GM12878 (cell line): ENCODE measurements around the gene PARPBP. TPM values are rescaled to one million over a fixed set of nuclear protein-coding genes. Genes with fewer than 3 reads are reported as not detected.
"Not testable (repeated sequence)": the region's sequence is repeated elsewhere in the genome, so short reads cannot be mapped to it uniquely, and the experiment has no call there.

Experiments
- ATAC-seq: fragments of 200-7000 bp; cut with Tn5 transposase; 3 replicates; pipeline ENCODE4 v1.9.1; 2020; ENCODE audit warnings: mild to moderate bottlenecking, moderate library complexity
- BruUV-seq: library from RNA; stranded (reverse); fragments of 400-500 nt; replicated peaks from 2 replicates; lab custom pipeline; 2021; lab: Mats Ljungman, UMichigan
- CTCF ChIA-PET: fragments of 300-600 bp; sonication (Branson Sonifier 250); formaldehyde crosslinking; extraction: SDS; loops from one replicate; lab custom pipeline; 2021; ENCODE audit warnings: inconsistent platforms; lab: Yijun Ruan, JAX
- POLR2A ChIA-PET: fragments of 350-600 bp; formaldehyde crosslinking; extraction: SDS; loops from one replicate; lab custom pipeline; 2021; ENCODE audit warnings: inconsistent platforms; lab: Charles Lee
- RAD21 ChIA-PET: fragments of 300-600 bp; sonication (Branson Sonifier 250); formaldehyde crosslinking; loops from one replicate; lab custom pipeline; 2023; ENCODE audit warnings: antibody characterized with exemption; ENCODE audit not compliant: unreplicated experiment; lab: Charles Lee
- SMC1A ChIA-PET: fragments of 300-600 bp; sonication (Branson Sonifier 250); formaldehyde crosslinking; loops from one replicate; lab custom pipeline; 2023; ENCODE audit not compliant: unreplicated experiment, uncharacterized antibody; lab: Charles Lee
- DNase-seq: peaks from one replicate; pipeline ENCODE4 v3.0.0-alpha.2; 2011; ENCODE audit warnings: low read depth, low spot score
- FAIRE-seq: peaks from 3 replicates; lab custom pipeline; 2011; peaks lifted over from hg19 to GRCh38; lab: Jason Lieb, UNC
- H2AFZ ChIP-seq: 2 replicates; pipeline ENCODE4 v1.6.0; 2011; ENCODE audit warnings: low read depth, low read length, control low read depth; ENCODE audit not compliant: control insufficient read depth
- H3K27ac ChIP-seq: 2 replicates; pipeline ENCODE4 v1.5.1; 2011; ENCODE audit warnings: control low read depth; ENCODE audit not compliant: control insufficient read depth, insufficient read depth
- H3K27me3 ChIP-seq, 2 experiments: replicated peaks in 1 of 2; 2 replicates each; pipeline versions ENCODE4 v1.6.0 to v1.6.1; 2011; ENCODE audit warnings: low read length in 1 of 2; ENCODE audit not compliant: control insufficient read depth in 2 of 2, insufficient read depth in 2 of 2
- H3K36me3 ChIP-seq, 2 experiments: 2 replicates each; pipeline ENCODE4 v1.5.1; 2011; ENCODE audit warnings: low read length in 1 of 2; ENCODE audit not compliant: control insufficient read depth in 2 of 2, insufficient read depth in 2 of 2
- H3K4me1 ChIP-seq: 2 replicates; pipeline ENCODE4 v1.6.1; 2011; ENCODE audit warnings: mild to moderate bottlenecking, low read length, moderate library complexity, mixed read lengths; ENCODE audit not compliant: control insufficient read depth, insufficient read depth
- H3K4me2 ChIP-seq: 2 replicates; pipeline ENCODE4 v1.6.0; 2011; ENCODE audit warnings: control low read depth; ENCODE audit not compliant: control insufficient read depth, insufficient read depth
- H3K4me3 ChIP-seq: fragments of 200-600 bp; sonication (generic); 2 replicates; pipeline ENCODE4 v1.5.1; 2016
- H3K79me2 ChIP-seq: 2 replicates; pipeline ENCODE4 v1.6.0; 2011; ENCODE audit warnings: low read length; ENCODE audit not compliant: control insufficient read depth, insufficient read depth
- H3K9ac ChIP-seq: 2 replicates; pipeline ENCODE4 v1.8.0; 2011; ENCODE audit warnings: low read length, control low read depth, mixed read lengths; ENCODE audit not compliant: control insufficient read depth, insufficient read depth
- H3K9me3 ChIP-seq: replicated peaks from 3 replicates; pipeline ENCODE4 v1.5.1; 2011; ENCODE audit warnings: mild to moderate bottlenecking, low read length; ENCODE audit not compliant: control insufficient read depth, insufficient read depth
- H4K20me1 ChIP-seq: 2 replicates; pipeline ENCODE4 v1.6.0; 2011; ENCODE audit not compliant: control insufficient read depth, insufficient read depth
- WGBS: methylation state at CpG from one replicate; pipeline ENCODE4 v1.1.6; 2016; ENCODE audit warnings: low lambda C conversion rate; ENCODE audit not compliant: insufficient replicate concordance, insufficient coverage; ENCODE audit errors: missing lambda C conversion rate; 5-methylcytosine and 5-hydroxymethylcytosine counted together
- in situ Hi-C: fragments of 300-500 bp; cut with MboI; formaldehyde crosslinking; loops from 9 replicates; pipeline ENCODE4 v1.14.3; 2018; ENCODE audit warnings: mixed read lengths
- intact Hi-C: fragments of 100-400 bp; cut with micrococcal nuclease; formaldehyde crosslinking; loops from one replicate; pipeline ENCODE4 v1.14.2; 2022; ENCODE audit not compliant: unreplicated experiment
- polyA plus RNA-seq, 11 experiments: library from polyadenylated mRNA; depleted of rRNA in 4 of 11; unstranded in 6 of 11; stranded (reverse) in 5 of 11; fragments of >200 nt; fragmentation: Nextera tagmentation in 4 of 11; fragmentation: Illumina TruSeq in 1 of 11; extraction: Ambion mirVana in 4 of 11; extraction: Trizol in 1 of 11; gene quantifications; 1 replicate in 1 of 11; 2 replicates in 10 of 11; pipeline versions ENCODE4 v1.2.1 to v1.2.3, GENCODE V29; 2011 to 2016; ENCODE audit warnings: inconsistent platforms in 2 of 11, missing spikeins in 2 of 11, low read depth in 1 of 11
- total RNA-seq, 4 experiments: library from RNA; depleted of rRNA in 3 of 4; stranded (reverse); fragments of >200 nt in 3 of 4; fragmentation: Illumina TruSeq in 1 of 4; extraction: Trizol in 1 of 4; gene quantifications; 2 replicates each; pipeline versions ENCODE4 v1.2.1 to v1.2.3, GENCODE V29; 2013 to 2021
- TF ChIP-seq, protein P1 (sequence below): fragments of 450-650 bp; IDR thresholded peaks from 2 replicates; pipeline ENCODE4 v1.6.1; 2017; ENCODE audit warnings: antibody characterized with exemption, mild to moderate bottlenecking, moderate library complexity

PARPBP gene
- total and polyA plus RNA-seq, 10 of the 15 experiments (the other 5 are each of a cell fraction or from before 2014, with no cell fraction given), result 20.3 to 57.7 (median 32.4) TPM

DNA sequence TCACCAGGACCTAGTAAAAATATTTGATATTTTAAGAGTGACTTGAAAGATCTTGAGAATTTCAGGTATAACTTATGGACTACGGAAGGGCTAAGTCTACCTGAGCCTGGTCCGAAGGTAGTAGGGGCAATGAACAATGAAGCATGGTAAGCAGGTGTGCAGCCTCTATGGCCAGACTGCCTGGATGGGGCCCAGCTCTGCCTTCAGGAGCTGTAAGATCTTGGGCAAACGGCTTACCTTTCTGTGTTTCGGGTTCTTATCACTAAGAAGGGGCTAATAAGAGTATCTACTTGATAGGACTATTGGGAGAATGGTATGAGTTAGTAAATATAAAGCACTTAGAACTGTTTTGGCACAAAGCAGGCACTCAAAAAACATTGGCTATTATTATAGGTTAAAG lies 39.1 kb upstream of the PARPBP start:
- no peak for ATAC-seq
- Histone ChIP-seq H3K9ac (no peak overlapping the region), H3K27ac (no peak overlapping the region)
- 93% methylated on average over 4 of the region's 4 CpGs for WGBS
- ChIA-PET SMC1A (interaction anchor here (1.1 to 2.1 kb wide), 5 partner anchors 11 to 47 kb away, joined by 3 to 6 read pairs (median 5); no protein-coding TSS in a partner anchor), POLR2A (interaction anchor here (0.6 kb wide), 1 partner anchor 138 kb away, joined by 3 read pairs; no protein-coding TSS in a partner anchor)
- in situ Hi-C loops, result no loop called here
- TF ChIP-seq, protein P1, sequence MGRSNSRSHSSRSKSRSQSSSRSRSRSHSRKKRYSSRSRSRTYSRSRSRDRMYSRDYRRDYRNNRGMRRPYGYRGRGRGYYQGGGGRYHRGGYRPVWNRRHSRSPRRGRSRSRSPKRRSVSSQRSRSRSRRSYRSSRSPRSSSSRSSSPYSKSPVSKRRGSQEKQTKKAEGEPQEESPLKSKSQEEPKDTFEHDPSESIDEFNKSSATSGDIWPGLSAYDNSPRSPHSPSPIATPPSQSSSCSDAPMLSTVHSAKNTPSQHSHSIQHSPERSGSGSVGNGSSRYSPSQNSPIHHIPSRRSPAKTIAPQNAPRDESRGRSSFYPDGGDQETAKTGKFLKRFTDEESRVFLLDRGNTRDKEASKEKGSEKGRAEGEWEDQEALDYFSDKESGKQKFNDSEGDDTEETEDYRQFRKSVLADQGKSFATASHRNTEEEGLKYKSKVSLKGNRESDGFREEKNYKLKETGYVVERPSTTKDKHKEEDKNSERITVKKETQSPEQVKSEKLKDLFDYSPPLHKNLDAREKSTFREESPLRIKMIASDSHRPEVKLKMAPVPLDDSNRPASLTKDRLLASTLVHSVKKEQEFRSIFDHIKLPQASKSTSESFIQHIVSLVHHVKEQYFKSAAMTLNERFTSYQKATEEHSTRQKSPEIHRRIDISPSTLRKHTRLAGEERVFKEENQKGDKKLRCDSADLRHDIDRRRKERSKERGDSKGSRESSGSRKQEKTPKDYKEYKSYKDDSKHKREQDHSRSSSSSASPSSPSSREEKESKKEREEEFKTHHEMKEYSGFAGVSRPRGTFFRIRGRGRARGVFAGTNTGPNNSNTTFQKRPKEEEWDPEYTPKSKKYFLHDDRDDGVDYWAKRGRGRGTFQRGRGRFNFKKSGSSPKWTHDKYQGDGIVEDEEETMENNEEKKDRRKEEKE, result no peak
- TF ChIP-seq, all 136 proteins: peak for 0
- no peaks in the 10 kb centered on the region for H3K4me1 ChIP-seq
- no peak overlapping the region for H3K4me3 ChIP-seq
- FAIRE-seq (no peak), DNase-seq (no peak)
- ChIA-PET RAD21 (interaction anchor here (1.5 kb wide), 1 partner anchor 13 kb away, joined by 3 read pairs; no protein-coding TSS in a partner anchor), CTCF (interaction anchor here (0.6 to 1.9 kb wide), 3 partner anchors 9 to 19 kb away, joined by 3 to 5 read pairs (median 5); no protein-coding TSS in a partner anchor)
- H3K36me3 ChIP-seq, result peaks cover 0 to 27% of the 10 kb centered on the region in 2 experiments; a peak in 3 of 4 replicates
- BruUV-seq, result no TSS peak
- intact Hi-C loops, result no loop called here
- no peaks in the 10 kb centered on the region for H3K79me2 ChIP-seq
- no peaks in the 10 kb centered on the region for H3K27me3 ChIP-seq
- H3K4me2 ChIP-seq, result no peak overlapping the region
- no peaks in the 10 kb centered on the region for H4K20me1 ChIP-seq
- no peak overlapping the region for H2AFZ ChIP-seq
- H3K9me3 ChIP-seq, result no peaks in the 10 kb centered on the region

DNA sequence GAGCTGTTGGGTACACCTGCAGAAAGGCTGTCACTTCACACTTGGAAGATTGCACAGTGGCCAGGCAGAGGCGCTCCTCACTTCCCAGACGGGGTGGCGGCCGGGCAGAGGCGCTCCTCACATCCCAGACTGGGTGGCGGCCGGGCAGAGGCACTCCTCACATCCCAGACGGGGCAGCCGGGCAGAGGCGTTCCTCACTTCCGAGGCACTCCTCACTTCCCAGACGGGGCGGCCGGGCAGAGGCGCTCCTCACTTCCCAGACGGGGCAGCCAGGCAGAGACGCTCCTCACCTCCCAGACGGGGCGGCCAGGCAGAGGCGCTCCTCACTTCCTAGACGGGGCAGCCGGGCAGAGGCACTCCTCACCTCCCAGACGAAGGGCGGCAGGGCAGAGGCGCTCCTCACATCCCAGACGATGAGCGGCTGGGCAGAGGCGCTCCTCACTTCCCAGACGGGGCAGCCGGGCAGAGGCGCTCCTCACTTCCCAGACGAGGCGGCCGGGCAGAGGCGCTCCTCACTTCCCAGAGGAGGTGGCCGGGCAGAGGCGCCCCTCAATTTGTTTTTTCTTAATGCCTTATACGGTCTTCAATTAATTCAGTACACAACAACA lies 30.7 kb upstream of the PARPBP start:
- H4K20me1 ChIP-seq, H3K9ac ChIP-seq, H2AFZ ChIP-seq, DNase-seq, POLR2A ChIA-PET, H3K27ac ChIP-seq, in situ Hi-C loops, H3K27me3 ChIP-seq, intact Hi-C loops, H3K4me3 ChIP-seq, ATAC-seq, H3K9me3 ChIP-seq, BruUV-seq, H3K79me2 ChIP-seq, RAD21 ChIA-PET, H3K4me2 ChIP-seq, H3K36me3 ChIP-seq, FAIRE-seq, H3K4me1 ChIP-seq: not testable (repeated sequence)
- ChIA-PET SMC1A (interaction anchor here (0.6 kb wide), 1 partner anchor 10 kb away, joined by 3 read pairs; no protein-coding TSS in a partner anchor), CTCF (interaction anchor here (0.7 to 0.9 kb wide), 2 partner anchors 8 to 15 kb away, joined by 3 to 4 read pairs; no protein-coding TSS in a partner anchor)
- 97% methylated on average over 32 of the region's 38 CpGs for WGBS
